OCI-M2 (cell line): ENCODE data around the gene SMIM5.

Experiments
- DNase-seq: peaks from one replicate; lab custom pipeline; 2025; ENCODE audit not compliant: unreplicated experiment; lab: John Stamatoyannopoulos, UW

The SMIM5 gene

DNA sequence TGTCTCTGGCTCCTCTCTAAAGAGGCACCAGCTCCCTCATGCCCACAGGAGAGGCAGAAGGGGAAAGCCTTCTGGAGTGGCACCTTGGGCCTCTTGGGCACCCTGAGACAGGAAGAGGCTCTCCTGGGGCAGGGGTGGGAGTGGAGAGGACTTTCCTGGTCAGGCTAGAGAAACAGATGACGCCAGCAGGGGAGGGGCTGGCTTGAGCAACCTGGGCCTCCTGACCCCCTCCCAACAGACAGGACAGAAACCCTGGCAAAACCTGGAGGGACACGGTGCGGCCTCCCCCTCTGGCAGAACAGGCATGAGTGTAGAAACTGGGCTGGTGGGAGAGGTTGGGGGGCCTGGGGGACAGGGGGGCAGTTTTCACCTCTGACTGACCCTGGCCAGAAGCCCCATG is 6.1 kb downstream of the SMIM5 start:
- no peak for DNase-seq

DNA sequence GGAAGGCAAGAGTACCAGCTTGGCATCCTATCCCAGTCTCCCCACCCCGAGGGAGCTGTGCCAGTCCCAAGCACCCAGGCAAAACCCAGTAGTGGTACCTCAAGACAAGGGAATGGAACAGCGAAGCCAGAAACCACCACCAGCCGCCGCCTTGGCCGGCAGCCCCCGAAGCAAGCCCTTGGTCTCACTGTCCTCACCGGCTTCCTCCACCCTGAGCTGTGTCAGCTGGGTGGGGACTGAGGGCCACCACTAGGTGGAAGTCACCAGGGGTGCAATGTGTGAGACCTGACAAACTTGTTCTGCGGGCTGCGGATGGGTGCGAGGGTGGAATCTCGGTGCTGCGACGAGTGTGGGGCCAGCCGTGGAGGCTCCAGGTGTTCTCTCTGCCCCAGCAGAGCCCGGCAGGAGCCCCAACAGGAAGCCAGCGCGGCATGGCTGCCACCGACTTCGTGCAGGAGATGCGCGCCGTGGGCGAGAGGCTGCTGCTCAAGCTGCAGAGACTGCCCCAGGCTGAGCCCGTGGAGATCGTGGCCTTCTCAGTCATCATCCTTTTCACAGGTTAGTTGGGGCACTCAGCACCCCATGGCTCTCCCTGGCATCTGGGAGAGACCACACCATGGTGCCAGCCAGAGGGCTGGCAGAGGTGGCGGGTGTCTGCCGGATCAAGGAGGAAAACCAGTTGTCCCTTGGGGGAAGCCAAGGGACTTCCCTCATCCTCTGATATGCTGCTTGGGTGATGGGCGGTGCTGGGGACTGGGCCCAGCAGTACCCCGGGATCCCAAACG is 6.7 kb downstream of the SMIM5 start:
- no peak for DNase-seq

DNA sequence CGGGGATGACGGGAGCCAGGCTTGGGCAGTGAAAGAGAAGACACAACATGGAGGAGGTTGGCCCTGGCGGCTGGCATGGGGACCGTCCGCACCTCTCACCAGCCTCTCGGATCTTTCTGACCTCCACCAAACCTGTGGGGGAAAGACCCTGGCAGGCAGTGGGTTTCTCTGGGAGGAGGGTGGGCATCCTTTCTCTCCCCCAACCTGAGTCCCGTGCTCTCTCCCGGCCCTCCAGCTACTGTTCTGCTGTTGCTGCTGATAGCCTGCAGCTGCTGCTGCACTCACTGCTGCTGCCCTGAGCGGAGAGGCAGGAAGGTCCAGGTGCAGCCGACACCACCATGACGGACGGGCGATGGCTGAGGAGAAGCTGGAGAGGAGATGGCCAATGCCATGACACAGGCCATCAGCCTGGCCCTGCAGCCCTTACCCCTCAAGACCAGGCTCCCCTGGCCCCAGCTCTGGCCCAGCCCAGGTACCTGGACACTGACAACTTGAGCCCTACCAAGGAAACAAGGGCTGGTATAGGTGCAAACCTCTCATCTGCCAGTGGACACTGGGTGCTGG is 7.4 kb downstream of the SMIM5 start:
- DNase-seq: no peak

DNA sequence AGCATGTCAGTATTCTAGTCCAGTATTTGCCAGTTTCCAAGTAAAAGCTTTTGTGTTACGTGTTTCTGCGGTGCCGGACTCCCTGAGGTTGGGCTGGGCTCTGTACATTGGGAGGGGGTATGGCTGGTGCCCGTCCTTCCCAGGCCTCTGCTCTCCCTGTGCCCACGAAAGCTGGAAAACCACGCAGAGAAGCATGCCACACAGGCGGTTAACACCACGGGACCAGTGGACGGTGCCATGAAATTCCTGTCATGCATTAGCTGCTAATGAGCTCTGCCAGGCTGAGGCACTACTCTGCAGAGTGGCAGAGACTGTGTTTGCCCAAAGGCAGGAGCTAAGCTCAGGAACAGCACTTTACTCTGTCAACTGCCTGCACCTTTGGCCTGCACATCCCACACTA is 8.1 kb downstream of the SMIM5 start:
- DNase-seq: no peak

DNA sequence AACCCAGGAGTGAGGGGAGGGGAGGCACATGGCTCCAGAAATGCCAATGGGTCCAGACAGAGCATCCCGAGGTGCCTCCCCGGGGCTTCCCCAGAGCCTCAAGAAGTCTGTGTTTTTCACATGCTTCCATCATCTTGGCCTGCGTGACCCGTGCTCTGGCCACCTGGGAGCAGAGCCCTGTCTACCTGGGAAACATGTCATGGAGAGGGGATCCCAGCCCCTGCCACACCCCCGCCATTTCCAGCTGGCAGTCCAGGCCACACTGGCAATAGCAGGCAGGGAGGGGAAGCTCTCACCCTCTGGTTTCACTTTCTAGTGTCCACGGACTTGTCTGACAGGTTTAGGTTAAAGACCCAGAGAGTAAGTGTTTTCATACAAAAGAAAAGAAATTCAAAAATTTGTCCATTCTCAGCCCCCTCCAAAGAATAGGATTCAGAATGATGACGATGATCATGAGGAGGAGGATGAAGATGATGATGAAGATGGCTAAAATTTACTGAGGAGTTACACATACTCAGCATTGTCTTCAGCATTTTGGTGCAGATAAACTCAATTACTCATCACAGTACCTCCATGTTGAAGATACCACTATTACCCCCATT is 9.0 kb downstream of the SMIM5 start:
- no peak for DNase-seq

DNA sequence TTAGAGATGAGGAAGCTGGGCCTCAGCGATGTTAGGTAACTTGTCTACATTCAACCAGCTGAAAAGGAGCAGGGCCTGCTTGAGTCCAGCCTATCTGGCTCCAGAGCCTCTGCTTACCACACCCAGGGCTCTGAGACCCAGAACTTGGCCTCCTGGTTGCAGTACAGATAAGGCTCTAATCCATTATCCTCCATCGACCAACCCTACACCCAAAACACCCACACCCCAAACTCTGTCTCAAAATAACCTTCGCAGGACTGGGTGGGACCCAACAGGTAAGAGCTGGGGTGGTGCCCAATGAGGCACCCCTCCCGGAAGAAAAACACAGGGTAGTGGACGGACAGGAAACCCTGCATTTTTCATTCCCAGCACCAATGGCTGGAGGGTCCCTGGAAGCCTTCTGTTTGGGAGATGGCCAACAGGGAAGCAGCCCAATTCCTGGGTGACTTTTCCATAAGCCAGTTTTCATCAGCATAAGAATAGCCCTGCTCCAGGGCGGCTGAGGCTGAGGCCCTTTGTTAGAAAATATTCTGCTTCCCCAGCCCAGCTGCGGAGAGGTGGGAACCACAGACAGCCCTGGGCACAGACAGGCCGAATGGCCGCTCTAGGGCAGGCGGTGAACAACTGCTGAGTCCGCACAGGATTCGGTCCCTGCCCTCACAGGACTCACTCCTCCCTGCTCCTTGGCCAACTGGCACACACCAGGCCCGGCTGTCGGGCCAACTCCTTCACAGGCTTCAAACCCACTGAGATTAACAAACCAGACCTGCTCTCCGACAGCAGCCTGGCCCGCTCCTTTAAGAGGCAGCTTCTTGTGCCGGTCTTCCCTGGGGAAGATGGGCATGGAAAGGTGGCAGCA is 9.8 kb downstream of the SMIM5 start:
- DNase-seq: no peak

DNA sequence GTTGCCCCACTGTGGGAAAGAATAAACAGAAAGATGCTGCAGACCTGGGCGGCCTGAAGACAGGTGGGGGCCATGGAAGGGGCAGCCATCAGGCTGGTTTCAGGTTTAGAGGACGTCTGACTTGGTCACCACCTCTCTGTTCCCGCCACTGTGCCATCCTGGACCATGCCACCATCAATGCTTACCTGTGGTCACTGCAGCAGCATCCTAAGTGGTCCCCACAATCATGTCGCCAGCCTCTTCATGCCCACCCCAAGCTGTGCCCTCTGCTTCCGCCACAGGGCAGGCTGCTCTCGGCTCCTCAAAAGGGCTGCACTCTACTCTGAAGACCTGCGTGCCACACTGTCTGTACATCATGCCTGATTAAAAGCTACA is 10.4 kb downstream of the SMIM5 start:
- no peak for DNase-seq

DNA sequence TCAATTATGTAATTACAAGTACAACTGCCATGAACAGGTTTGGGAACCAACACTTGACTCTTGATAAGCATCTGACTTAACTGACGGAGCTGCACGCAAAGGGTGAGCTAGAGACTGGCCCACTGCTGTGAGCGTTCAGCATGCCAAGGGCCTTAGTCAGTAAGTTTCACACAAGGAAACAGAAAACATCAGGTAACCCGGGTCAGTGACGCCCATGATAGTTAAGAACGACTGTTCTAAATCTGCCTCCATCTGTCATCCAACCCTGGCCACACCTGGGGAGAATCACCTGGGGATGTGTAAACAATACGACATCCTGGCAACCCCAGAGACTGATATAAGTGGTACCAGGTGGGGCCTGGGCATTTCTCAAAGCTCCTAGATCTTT is 12.3 kb downstream of the SMIM5 start:
- no peak for DNase-seq

DNA sequence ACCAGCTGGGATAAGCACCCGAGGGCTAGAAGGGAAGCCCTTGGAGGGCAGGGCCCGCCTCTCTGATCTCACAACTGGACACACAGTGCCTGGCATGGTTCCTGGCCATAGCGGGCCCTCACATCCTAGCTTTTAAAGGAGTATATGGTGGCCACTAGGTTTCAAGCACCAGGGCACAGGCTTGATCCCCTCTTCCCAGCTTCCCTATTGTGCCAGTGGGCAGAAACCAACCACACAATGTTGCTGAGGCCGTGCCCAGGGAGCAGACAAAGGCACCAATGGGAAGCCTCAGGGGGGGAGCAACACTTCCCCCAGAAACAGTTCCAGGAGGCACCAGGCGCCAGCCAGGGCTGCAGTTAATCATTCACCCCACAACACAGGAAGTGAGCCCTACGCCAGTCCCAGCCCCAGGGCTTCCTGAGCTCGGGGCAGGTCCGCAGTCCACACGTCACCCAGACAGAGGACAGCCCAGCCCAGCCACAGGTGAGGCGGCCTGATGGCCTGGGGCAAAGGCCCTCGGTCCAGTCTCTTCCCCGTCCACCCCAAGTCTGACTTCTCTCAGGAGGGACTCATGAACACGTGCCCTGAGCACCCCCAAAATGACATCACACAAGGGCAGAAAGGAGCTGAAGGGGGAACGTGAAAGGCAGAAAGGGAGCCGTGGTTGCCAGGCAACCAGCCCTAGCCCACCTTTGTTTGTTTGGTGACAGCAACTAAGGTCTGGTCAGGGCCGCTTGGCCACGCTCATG is 12.8 kb downstream of the SMIM5 start:
- DNase-seq: no peak

DNA sequence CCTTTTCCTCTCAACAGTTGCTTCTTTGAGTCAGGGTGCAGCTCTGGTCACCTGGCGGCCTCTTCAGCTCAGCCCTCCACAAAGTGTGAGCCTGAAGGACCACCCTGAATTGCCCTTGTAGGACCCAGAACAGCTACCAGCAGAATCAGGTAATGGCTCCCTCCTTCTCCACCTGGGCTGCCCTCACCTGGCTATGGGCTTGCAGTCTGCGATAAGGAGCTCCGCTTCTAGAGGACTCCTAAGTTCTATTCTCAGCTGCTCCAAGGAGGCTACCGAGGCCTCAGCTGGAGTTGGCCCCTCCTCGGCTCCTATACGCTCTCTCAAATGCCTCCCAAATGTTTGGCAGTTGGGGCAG is 13.4 kb downstream of the SMIM5 start:
- no peak for DNase-seq

DNA sequence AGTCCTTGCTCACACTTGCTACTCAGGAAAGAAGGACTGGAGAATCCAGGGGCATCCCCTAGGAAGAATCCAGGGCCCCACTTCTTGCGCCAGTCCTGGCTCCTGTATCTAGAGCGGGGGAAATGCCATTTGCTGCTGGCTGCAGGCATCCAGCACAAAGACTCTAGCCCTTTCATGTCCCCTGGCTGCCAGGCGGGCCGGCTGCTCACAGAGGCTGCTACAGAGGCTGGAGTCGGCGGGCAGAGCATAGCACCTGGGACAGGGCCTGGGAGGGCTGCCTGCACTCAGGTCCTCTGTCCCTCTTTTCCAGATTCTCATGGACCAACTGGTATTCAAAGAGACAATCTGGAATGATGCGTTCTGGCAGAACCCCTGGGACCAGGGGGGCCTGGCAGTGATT is 13.8 kb downstream of the SMIM5 start:
- DNase-seq: no peak

DNA sequence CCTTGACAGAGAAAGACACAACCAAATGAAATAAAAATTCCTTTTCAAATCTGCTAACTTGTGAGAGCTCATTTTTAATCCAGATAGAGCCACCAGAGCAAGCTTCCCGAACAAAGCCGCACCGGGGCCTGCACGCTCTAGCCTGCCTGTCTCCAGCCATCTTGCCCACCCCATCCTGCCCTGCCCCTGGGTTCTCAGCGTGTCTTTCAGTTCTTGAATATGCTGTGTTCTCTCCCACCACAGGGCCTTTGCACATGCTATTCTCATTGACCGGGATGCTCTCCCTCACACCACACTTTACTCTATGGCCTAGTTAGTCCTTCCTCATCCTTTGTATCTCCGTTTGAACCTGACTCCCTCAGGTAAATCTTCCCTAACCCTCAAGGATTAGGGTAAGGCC is 14.7 kb downstream of the SMIM5 start:
- DNase-seq: no peak

DNA sequence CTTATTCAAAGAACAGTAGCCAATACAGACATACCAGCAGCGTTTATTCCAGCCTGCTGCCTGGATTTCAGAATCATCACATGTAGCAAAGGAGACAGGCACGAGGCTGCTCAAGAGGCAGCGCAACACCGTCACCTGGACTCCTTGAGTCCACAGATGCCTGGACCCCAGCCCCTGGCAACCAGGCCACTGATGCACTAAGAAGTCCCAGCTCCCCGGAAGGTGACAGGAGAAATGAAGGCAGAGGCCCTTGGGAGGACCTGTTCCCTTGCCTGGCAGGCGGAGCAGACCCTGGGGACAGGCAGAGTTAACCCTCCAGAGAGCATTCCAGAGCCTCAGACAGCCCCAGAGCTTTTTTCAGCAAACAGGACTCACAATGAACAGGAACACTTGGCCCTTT is 16.5 kb downstream of the SMIM5 start:
- no peak for DNase-seq

DNA sequence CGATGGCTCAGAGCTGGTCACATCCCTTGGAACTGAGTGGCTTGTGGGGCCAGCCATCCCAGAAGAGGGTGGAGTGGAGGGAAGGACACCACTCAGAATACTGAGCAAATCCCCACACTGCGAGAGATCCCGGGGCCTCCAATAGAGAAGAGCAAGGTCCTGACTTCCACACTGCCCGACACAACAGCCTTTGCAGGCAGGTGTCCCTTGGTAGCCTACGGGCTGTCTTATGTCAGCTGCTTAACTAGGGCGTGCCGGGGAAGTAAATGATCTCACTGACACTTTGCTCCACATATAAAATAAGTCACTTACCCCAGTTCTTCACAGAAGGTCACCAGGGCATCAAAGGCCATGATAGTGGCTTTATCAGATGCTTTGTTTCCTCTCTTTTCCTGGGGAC is 17.6 kb downstream of the SMIM5 start:
- no peak for DNase-seq

DNA sequence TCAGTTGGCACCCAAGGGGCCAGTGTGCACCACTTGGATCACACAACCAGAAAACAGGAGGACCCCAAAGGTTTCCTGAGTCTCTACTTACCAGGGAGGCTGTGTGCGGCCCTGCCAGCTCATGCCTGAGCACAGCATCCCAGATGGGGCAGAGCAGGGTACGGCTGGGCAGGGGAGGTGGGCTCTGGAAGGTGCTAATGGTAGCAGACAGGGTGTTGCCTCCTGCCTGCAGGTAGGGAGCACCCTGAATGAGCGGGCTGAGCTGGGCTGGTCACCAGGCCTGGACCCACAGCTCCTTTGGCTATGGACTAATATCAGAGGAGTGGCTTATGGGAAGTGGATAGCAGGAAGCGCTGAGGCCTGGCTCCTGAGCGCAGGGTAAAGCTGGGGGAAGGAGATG is 19.1 kb downstream of the SMIM5 start:
- no peak for DNase-seq

DNA sequence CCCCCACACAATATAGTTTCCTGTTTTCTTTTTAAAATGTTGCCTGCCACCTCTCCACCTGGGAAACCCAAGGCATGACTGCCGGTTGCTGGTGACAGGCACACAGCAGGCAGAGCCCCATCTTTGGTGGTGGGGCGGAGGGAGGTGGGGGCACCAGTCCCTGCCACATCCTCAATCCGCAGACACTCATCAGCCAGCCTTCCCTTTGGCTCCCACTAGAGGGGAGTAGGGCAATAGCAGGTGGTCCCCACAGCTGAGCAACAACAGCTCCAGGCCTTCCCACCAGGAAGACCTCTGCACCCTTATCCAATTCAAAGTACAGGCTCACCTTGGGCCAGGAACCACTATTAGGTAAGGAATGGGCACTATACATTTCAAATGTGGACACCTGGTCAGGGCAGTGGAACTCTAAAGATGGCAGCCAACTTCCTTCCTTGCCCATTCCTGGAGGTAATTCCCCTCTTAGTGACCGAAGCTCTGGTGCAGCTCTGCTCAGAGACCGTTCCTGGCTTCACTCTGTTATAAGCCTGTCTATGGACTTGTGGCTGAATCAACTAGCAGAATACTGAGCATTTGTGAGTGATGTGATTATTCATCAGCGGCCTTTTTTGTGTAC is 19.8 kb downstream of the SMIM5 start:
- no peak for DNase-seq

DNA sequence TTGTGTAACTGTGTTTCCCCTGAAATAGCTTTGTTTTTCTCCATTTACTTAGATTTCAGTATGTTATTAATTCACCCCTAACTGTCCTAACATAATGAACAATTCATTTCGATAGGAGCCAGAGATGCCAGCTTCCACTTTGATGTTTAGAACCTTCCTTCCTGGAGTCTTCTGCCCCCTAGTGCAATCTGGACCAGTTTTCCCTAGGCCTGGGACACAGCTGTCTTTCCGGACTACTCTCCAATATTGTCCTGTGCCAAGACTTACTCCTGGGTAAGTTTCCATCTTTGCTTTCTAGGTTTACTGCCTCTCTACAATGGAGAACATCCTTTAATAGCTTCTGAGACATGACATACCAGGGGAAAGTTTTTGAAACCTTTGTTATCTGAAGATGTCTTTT is 20.9 kb downstream of the SMIM5 start:
- DNase-seq: no peak

DNA sequence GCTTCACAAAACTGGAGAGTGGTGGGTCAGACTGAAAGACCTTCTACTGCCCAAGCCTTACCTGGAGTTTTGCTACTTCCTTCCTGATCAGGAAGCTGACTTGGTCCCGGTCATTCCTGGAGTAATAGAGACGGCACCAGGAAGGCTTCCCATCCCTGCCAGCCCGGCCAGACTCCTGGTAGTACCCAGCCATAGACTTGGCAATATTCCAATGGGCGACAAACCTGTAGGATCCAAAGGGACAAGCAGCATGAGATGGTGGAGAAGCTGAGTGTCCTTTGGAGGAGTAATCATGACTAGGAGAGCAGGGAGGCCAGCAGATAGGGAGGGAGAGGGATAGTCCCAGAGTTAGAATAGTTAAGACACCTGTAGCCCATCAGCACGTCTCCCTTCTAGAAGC is 25.0 kb downstream of the SMIM5 start:
- no peak for DNase-seq

DNA sequence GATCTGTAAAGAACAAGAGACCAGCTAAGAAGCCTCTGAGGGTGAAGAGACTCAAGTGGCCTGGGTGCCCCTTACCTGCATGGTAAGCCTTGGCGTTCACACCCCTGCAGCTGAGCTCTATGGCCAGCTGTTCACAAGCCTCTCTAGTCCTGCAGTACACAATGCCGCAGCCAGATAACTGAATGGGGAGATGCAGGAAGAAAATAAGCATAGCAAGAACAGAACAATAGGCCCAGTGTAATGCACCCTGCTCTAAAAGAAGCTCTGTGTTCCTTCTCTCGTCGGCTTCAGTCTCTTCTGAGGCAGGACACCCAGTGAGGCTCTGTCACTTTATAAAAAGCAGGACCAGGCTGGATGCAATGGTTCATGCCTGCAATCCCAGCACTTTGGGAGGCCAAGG is 28.3 kb downstream of the SMIM5 start:
- no peak for DNase-seq

DNA sequence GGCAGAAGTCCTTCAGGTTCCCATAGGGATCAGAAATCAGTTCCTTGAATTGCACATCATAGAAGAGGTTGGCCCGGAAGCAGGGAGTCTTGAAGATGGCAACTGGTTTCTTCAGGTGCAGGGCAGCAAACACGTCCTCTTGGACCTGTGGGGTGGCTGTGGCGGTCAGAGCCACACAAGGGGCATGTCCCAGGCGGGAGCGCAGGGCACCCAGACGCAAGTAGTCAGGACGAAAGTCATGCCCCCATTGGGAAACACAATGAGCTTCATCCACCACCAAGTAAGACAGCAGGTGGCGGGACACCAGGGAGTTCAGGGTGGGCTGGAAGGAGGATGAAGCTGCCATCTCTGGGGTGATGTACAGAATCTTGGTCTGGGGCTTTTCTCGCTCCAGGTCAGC is 29.3 kb downstream of the SMIM5 start:
- no peak for DNase-seq

DNA sequence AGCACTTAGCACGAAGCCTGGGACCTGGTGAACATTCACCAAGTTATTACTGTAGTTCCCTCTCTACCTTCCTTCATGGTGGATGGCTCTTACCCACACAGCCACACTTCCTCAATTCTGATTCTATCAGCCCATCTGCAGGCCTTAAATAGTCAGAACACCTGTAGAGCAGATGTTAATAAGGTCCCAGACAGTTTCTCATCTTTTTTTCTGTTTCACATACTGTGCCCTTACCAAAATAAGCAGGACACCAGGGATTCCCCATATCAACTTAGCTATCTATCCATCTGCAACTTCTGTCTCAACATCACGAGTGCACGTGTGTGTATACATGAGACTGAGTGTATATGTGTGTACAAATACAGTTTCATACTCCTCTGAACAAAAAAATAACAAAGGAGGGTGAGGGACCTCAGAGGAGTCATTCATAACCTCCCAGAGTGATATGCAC is 30.9 kb downstream of the SMIM5 start:
- DNase-seq: no peak
